Cardiac fibroblast (primary cell): ENCODE measurements around the gene ME1.
A peak's percentile ranks its signal among the peaks of the same experiment; 100 is the strongest.

Experiments
- DNase-seq, 2 donors: peaks; one replicate each; pipeline versions ENCODE4 v3.0.0 to v3.0.0-alpha.2; 2010; ENCODE audit warnings: low read depth in 2 of 2
- H3K4me3 ChIP-seq, 2 donors: replicated peaks in 1 of 2; 1 replicate in 1 of 2; 2 replicates in 1 of 2; pipeline ENCODE4 v1.5.1; 2011; ENCODE audit warnings: low read depth in 2 of 2, low read length in 2 of 2, mild to moderate bottlenecking in 2 of 2, moderate library complexity in 1 of 2
- TF ChIP-seq, protein P1 (sequence below): IDR thresholded peaks from one replicate; pipeline ENCODE4 v1.5.1; 2011; ENCODE audit warnings: low read depth, mild to moderate bottlenecking, low read length, inconsistent platforms

ME1 gene

GRCh38 chr6:83433177-83433576, 2.3 kb upstream of the ME1 start:
- TF ChIP-seq, protein P1, sequence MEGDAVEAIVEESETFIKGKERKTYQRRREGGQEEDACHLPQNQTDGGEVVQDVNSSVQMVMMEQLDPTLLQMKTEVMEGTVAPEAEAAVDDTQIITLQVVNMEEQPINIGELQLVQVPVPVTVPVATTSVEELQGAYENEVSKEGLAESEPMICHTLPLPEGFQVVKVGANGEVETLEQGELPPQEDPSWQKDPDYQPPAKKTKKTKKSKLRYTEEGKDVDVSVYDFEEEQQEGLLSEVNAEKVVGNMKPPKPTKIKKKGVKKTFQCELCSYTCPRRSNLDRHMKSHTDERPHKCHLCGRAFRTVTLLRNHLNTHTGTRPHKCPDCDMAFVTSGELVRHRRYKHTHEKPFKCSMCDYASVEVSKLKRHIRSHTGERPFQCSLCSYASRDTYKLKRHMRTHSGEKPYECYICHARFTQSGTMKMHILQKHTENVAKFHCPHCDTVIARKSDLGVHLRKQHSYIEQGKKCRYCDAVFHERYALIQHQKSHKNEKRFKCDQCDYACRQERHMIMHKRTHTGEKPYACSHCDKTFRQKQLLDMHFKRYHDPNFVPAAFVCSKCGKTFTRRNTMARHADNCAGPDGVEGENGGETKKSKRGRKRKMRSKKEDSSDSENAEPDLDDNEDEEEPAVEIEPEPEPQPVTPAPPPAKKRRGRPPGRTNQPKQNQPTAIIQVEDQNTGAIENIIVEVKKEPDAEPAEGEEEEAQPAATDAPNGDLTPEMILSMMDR, result no peak
- DNase-seq, result no peak
- no peak overlapping the region for H3K4me3 ChIP-seq

GRCh38 chr6:83432636-83433035, 1.8 kb upstream of the ME1 start:
- DNase-seq, result no peak
- TF ChIP-seq, protein P1, result no peak
- no peak overlapping the region for H3K4me3 ChIP-seq

DNA sequence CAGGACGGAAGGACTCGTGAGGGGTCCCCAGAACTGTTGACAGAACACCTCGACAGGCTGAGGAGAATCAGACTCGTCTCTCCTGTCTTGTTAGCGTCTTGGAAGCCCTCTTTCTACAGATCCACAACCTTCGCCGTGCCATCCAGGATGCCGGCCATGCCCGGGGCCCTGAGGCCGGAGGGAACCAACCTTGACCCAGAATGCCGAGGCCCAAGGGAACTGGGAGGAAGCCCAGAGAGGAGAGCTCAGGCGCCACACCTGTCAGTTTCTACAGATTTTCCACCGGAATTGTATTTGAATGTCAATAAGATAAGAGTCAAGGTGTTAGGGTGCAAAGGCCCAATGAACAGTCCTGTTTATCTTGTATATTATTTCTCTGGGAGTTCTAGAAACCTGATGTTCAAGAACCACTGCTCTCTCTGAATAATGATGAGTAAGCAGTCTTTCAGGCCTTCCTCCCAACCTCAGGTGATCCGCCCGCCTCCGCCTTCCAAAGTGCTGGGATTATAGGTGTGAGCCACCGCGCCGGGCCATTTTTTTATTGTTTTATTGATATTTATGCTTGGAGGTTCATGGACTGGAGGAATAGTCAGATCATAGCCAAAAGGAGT, 799 bp upstream of the ME1 start:
- peak overlapping the region; percentile 73 to 74 for H3K4me3 ChIP-seq
- TF ChIP-seq, protein P1, result no peak
- no peak for DNase-seq

DNA sequence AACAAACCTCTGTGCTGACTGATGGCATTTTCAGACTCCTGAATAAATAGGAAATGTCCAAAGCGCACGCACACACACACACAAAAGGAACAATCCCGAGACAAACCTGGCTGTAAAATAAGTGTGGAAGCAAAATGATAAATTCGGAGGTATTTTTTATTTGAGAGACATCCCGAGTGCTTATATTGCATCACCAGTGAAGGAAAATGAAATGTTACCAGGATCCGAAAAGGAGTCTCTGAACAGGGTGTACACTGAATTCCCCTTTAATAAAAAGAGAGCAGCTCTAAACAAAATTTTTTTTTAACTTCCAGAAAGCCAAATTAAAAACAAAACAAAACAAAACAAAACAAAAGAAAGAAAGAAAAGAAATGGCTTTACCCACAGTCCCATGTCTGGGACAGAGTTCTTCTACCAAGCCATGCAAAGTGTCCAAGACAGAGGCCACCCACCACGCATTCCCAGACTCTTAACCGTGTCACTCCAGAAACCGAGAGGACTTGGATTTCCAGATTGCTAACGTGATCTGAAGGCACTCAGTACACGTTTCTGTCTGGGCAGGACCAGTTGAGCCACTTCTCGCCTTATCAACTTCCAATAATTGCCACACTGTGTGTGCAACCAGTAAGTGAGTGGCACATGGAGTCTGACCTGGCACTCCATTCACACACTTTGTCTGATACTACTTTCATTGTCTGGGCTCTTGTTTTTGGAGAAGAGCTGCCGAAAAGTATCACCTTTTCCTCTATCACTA, 817 bp downstream of the ME1 start:
- TF ChIP-seq, protein P1, result no peak
- DNase-seq, result peak; percentile 32 to 44
- peak overlapping the region; percentile 73 to 74 for H3K4me3 ChIP-seq

DNA sequence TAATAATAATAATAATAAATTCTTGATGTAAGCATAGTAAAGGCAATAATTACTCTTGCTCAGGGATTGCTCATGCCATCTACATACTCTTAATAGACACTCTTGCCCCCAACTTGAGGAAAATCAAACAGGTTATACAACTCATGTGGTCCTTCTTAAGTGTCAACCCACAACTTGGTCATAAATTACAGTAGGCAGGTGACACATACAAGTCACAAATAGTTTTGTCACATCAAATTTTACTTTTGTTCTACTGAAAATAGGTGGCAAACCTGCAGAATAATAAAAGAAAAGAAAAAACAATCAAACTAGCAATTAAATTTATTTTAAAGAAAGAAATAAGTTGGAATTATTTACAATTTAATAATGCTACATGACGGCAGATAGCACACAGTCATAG, 1.6 kb downstream of the ME1 start:
- TF ChIP-seq, protein P1, result no peak
- H3K4me3 ChIP-seq, result peak overlapping the region in 1 of 2 donors; percentile 74
- DNase-seq, result no peak

DNA sequence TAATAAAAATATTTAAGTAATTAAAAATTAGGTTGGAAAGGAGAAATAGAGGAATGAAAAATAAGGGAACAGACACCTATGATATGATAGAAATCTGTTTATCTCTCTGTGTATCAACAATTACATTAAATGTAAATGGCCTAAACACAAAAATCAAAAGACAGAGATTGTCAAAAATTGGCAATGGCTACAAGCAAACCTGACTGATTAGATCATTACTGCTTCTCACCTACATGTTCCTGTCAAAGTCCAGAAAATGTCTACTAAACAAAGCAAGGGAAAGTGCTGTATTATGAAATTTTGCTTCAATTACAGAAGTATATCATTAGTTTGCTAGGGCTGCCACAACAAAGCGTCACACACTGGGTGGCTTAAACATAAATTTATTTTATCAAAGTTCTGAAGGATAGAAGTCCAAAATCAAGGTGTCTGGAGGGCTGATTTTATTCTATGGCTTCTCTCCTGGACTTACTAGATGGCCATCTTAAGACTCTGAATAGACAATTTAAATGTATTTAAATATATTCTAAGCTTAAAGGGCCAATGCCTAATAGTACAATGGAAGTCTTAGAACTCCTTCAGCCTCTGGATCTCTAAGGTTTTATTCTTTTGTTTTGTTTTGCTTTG, 6.3 kb downstream of the ME1 start:
- no peak for DNase-seq
- TF ChIP-seq, protein P1, result no peak
- no peak overlapping the region for H3K4me3 ChIP-seq
